Measurements from ENCODE around the gene ELP5.

- TF ChIP-seq, protein P1, sequence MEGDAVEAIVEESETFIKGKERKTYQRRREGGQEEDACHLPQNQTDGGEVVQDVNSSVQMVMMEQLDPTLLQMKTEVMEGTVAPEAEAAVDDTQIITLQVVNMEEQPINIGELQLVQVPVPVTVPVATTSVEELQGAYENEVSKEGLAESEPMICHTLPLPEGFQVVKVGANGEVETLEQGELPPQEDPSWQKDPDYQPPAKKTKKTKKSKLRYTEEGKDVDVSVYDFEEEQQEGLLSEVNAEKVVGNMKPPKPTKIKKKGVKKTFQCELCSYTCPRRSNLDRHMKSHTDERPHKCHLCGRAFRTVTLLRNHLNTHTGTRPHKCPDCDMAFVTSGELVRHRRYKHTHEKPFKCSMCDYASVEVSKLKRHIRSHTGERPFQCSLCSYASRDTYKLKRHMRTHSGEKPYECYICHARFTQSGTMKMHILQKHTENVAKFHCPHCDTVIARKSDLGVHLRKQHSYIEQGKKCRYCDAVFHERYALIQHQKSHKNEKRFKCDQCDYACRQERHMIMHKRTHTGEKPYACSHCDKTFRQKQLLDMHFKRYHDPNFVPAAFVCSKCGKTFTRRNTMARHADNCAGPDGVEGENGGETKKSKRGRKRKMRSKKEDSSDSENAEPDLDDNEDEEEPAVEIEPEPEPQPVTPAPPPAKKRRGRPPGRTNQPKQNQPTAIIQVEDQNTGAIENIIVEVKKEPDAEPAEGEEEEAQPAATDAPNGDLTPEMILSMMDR (IDR thresholded peaks at IDR 0.05): no peak
- TF ChIP-seq POLR2A (IDR thresholded peaks at IDR 0.05): no peak
Measured at GRCh38 chr17:7229504-7229903, 22.5 kb upstream of the ELP5 start.
